NB4 (cell line): ENCODE measurements around the gene PRSS56.

Experiments
- DNase-seq: peaks from one replicate; pipeline ENCODE4 v3.0.0; 2010; ENCODE audit warnings: low read depth
- H3K4me3 ChIP-seq: one replicate; pipeline ENCODE4 v1.5.1; 2011; ENCODE audit warnings: mild to moderate bottlenecking, low read depth, low read length, moderate library complexity
- MYC ChIP-seq: IDR thresholded peaks from 2 replicates; pipeline ENCODE4 v1.6.1; 2011; ENCODE audit warnings: low read depth, low read length
- POLR2A ChIP-seq: IDR thresholded peaks from 2 replicates; pipeline ENCODE4 v1.6.1; 2011; ENCODE audit warnings: mild to moderate bottlenecking; ENCODE audit not compliant: insufficient read length; ENCODE audit errors: extremely low read depth
- TF ChIP-seq, protein P1 (sequence below): IDR thresholded peaks from 2 replicates; pipeline ENCODE4 v1.6.1; 2011; ENCODE audit warnings: low read depth, low read length
- TF ChIP-seq, protein P2 (sequence below): IDR thresholded peaks from one replicate; pipeline ENCODE4 v1.5.1; 2012; ENCODE audit warnings: low read depth, low read length

The PRSS56 gene

DNA sequence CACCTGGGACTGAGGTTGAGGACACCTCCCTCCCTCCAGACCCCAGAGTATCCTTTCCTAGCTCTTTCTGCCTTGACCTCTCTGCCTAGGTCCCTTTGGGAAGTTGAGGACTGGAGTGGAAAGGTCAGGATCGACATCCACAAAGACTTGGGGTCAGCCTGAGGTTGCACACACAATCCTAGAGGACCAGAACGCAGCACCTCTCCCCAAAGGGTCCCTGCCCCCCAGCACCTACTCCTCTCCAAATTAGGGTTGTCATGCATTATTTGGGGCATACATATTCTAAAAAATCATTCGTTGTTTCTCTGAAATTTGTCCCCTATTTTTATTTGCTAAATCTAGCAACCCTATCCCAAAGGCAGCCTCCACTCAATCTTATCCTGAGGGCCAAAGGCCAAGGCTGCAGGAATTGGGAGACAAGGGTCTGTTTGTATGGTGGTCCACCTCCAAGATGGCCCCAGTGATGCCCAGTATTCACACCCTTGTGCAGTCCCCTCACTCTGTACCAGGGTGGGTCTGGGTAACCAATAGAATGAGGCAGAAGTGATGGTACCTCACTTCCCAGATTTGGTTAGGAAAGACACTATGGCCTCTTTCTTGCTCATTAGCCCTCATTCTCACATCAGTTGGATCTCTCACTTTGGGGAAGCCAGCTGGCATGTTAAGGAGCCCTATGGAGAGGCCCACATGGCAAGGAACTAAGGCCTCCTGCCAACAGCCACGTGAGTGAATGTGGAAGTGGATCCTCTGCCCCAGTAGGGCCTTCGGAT, 15.8 kb downstream of the PRSS56 start:
- DNase-seq, result no peak
- no peak overlapping the region for H3K4me3 ChIP-seq
- TF ChIP-seq, protein P1, sequence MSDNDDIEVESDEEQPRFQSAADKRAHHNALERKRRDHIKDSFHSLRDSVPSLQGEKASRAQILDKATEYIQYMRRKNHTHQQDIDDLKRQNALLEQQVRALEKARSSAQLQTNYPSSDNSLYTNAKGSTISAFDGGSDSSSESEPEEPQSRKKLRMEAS, result no peak
- no peak for TF ChIP-seq MYC
- TF ChIP-seq POLR2A, result no peak
- TF ChIP-seq, protein P2, sequence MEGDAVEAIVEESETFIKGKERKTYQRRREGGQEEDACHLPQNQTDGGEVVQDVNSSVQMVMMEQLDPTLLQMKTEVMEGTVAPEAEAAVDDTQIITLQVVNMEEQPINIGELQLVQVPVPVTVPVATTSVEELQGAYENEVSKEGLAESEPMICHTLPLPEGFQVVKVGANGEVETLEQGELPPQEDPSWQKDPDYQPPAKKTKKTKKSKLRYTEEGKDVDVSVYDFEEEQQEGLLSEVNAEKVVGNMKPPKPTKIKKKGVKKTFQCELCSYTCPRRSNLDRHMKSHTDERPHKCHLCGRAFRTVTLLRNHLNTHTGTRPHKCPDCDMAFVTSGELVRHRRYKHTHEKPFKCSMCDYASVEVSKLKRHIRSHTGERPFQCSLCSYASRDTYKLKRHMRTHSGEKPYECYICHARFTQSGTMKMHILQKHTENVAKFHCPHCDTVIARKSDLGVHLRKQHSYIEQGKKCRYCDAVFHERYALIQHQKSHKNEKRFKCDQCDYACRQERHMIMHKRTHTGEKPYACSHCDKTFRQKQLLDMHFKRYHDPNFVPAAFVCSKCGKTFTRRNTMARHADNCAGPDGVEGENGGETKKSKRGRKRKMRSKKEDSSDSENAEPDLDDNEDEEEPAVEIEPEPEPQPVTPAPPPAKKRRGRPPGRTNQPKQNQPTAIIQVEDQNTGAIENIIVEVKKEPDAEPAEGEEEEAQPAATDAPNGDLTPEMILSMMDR, result no peak

DNA sequence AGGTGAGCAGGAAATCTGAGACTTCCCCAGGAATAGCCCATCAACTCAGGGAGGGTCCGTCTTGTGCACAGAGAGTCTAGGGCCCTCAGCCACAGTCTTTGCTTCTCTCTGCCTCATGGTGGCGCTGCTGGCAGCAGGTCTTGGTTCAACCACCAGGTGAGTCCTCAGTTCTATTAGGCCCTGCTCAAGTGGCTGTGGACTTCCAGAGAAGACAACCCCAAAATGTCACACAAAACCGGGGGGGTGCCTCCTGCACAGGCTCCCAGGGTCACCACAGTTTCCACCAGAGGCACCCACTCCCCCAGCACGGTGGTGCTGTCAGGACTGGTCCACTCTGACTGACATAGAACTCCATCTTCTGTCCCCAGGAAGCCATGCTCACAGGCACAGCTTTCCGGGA, 16.9 kb downstream of the PRSS56 start:
- H3K4me3 ChIP-seq, result no peak overlapping the region
- peak; percentile 33 for DNase-seq
- TF ChIP-seq, protein P2, result peak; percentile 62
- TF ChIP-seq, protein P1, result no peak

DNA sequence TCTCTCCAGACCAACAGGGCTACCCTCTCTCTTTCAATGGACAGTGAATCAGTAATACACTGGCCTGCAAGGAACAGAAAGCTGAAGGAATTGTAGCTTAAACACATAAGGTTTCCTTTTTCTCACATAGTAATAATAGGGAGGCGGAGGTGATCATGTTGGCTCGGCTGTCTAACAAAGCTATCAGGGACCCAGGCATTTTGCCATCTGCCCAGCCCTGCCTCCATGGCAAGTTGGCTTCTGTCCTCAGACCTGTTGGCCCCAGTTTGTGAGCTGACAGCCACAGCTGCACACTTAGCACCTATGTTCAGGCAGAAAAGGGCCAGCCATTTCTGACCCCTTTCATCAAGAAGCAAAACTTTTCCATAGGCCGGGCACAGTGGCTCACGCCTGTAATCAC, 17.3 kb downstream of the PRSS56 start:
- no peak for TF ChIP-seq POLR2A
- no peak overlapping the region for H3K4me3 ChIP-seq

GRCh38 chr2:232538671-232539070, 18.5 kb downstream of the PRSS56 start:
- DNase-seq, result no peak
- TF ChIP-seq POLR2A (no peak), MYC (no peak)
- TF ChIP-seq, protein P1, result no peak
- TF ChIP-seq, protein P2, result no peak

More for the DNA sequence above, 17.3 kb downstream of the PRSS56 start:
- DNase-seq, result no peak

DNA sequence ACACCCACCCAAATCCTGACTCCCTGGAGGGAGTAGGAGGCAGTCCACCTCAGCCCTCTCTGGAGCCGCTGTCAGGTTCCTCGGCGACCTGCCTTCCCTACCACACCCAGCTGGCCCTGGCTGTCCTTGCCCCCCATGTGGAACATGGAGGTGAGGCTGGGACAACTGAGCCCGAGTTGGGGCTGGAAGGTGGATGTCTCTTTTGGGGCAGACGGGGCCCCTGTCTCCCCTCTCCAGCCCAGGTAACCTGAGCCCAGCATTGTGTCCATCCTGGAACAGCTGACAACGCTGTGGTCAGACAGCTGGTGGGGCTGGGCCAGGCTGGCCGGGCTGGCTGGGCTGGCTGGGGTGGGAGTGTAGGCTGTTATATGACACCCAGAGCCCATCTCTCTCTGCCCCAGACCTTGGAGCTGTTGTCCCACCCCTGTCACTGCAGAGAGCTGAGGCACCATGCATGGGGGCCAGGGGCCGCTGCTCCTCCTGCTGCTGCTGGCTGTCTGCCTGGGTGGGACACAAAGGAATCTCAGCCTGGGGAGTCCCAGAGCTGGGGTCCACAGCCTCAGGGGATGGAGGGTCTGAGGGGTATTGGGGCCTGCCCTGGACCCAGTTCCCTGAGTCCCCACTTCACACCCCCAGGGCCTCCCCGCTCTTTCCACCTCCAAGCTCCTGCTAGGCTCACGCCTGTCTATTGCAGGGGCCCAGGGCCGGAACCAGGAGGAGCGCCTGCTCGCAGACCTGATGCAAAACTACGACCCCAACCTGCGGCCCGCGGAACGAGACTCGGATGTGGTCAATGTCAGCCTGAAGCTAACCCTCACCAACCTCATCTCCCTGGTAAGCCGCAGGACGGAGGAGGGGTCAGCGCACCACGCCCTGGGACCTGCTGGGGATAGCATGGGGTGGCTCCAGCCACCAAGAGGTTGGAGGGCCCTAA, 19.4 kb downstream of the PRSS56 start, which contains the start of gene CHRNG:
Gene CHRNG, plus strand, starts transcription at position 395 of the 934 bp plus-strand sequence. Its CDS starts 56 bp downstream, at position 451.
- no peak within 1 kb of the TSS for H3K4me3 ChIP-seq
- no peak for DNase-seq
- TF ChIP-seq, protein P1, result no peak
- TF ChIP-seq POLR2A, result peak; percentile 8

More at GRCh38 chr2:232538671-232539070, 18.5 kb downstream of the PRSS56 start:
- H3K4me3 ChIP-seq, result no peak overlapping the region

- TF ChIP-seq, protein P2, result no peak
- TF ChIP-seq POLR2A (no peak), MYC (no peak)
- TF ChIP-seq, protein P1, result no peak
- no peak overlapping the region for H3K4me3 ChIP-seq
- no peak for DNase-seq
These were observed 20.4 kb downstream of the PRSS56 start for GRCh38 chr2:232540441-232541041.
